Activated CD8-positive, alpha-beta T cell treated with anti-CD3 and anti-CD28 coated beads, Interleukin-2, amount 10 ng/mL, durations not matched to agents 7 days and 5 days (primary cell): Measurements from ENCODE around the gene MDM2. TPM values are rescaled to one million over a fixed set of nuclear protein-coding genes. Genes with fewer than 3 reads are reported as not detected.

Experiments
- ATAC-seq: fragments of 150-1000 bp; cut with Tn5 transposase; one replicate; pipeline ENCODE4 v1.10.0; 2021; ENCODE audit warnings: moderate library complexity
- CTCF ChIA-PET: fragments of 350-600 bp; sonication (Branson Sonifier 250); formaldehyde crosslinking; loops from one replicate; lab custom pipeline; 2021; ENCODE audit warnings: antibody characterized with exemption; lab: Charles Lee
- POLR2A ChIA-PET: fragments of 350-600 bp; sonication (Branson Sonifier 250); formaldehyde crosslinking; loops from one replicate; lab custom pipeline; 2021; ENCODE audit warnings: antibody characterized with exemption; lab: Charles Lee
- DNase-seq: peaks from one replicate; pipeline ENCODE4 v3.0.0-alpha.2; 2020
- H3K27ac Mint-ChIP-seq: one replicate; pipeline ENCODE4 v1.8.0; 2021; ENCODE audit warnings: mild to moderate bottlenecking, mixed read lengths
- H3K27me3 Mint-ChIP-seq: one replicate; pipeline ENCODE4 v1.8.0; 2021; ENCODE audit warnings: low read depth, mixed read lengths
- H3K36me3 Mint-ChIP-seq: one replicate; pipeline ENCODE4 v1.8.0; 2021; ENCODE audit warnings: low read depth, mixed read lengths
- H3K4me1 Mint-ChIP-seq: one replicate; pipeline ENCODE4 v1.8.0; 2021; ENCODE audit warnings: low read depth, mixed read lengths
- H3K4me3 Mint-ChIP-seq: one replicate; pipeline ENCODE4 v1.8.0; 2021; ENCODE audit warnings: mild to moderate bottlenecking, mixed read lengths
- H3K9me3 Mint-ChIP-seq: one replicate; pipeline ENCODE4 v1.8.0; 2022; ENCODE audit warnings: mixed read lengths; ENCODE audit not compliant: insufficient read depth
- total RNA-seq, 2 experiments: library from RNA; stranded (reverse); gene quantifications; one replicate each; pipeline ENCODE4 v1.2.3, GENCODE V29; 2021

MDM2 gene
- total RNA-seq, 2 experiments from 2014 or later = 213 to 234 TPM

DNA sequence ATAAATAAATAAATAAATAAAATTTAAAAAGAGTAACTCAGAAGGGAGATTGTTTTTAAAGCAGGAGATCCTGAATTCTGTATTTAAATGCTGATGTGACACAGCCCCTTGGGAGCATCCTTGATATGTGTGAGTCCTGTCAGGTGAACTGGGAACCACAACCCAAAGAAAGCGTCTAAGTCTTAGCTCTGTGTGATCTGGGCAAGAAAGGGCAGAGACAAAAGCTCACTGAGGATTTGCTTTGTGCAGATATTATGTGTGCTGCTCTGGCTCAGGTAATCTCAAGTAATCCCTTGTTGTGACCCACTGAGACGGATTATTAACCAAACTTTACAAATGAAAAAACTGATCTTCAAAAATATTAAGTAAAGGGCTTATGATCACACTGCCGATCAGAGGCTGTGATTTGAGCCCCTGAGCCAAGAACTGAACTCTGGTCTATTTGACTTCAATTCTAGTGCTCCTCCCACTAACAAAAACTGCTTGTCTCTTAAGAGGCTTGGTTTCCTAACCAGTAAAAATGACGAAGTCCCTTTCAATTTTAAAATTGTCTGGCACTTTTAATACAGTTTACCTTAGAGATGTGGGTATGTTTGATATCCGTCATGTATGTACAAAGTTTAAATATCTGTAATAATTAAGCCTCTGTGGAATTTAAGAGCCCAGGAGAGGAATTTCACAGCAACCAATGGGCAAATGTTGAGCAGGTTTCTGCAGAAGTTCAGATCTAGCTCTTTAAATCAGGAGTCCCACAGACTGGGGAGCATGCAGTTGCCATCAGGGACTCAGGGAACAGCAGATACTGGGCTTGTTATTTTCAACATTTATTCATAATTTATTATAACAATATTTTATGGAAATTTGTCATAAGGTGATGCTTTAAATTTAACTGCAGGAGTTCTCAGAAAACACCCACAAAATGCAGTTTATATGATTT is 78.9 kb downstream of the MDM2 start:
- no peaks in the 10 kb centered on the region for H3K36me3 Mint-ChIP-seq
- no peak overlapping the region for H3K4me3 Mint-ChIP-seq
- no peak overlapping the region for H3K27ac Mint-ChIP-seq
- peaks cover 4% of the 10 kb centered on the region for H3K27me3 Mint-ChIP-seq
- ChIA-PET POLR2A (no interaction called here), CTCF (interaction anchor here (1.2 kb wide), 1 partner anchor 183 kb away, joined by 5 read pairs; no protein-coding TSS in a partner anchor)
- ATAC-seq (no peak), DNase-seq (no peak)
- H3K4me1 Mint-ChIP-seq = peaks cover 16% of the 10 kb centered on the region
- H3K9me3 Mint-ChIP-seq = no peaks in the 10 kb centered on the region

- Mint-ChIP-seq H3K27me3 (peaks cover 4% of the 10 kb centered on the region), H3K4me3 (no peak overlapping the region), H3K36me3 (no peaks in the 10 kb centered on the region), H3K9me3 (no peaks in the 10 kb centered on the region), H3K4me1 (peaks cover 18% of the 10 kb centered on the region), H3K27ac (no peak overlapping the region)
- CTCF ChIA-PET = interaction anchor here (1.2 kb wide), 1 partner anchor 182 kb away, joined by 5 read pairs; no protein-coding TSS in a partner anchor
- DNase-seq (no peak), ATAC-seq (no peak)
- POLR2A ChIA-PET = no interaction called here
These were observed 79.7 kb downstream of the MDM2 start for GRCh38 chr12:68887641-68888040.

GRCh38 chr12:68888243-68888642 is 80.3 kb downstream of the MDM2 start:
- ChIA-PET CTCF (interaction anchor here (1.2 kb wide), 1 partner anchor 182 kb away, joined by 5 read pairs; no protein-coding TSS in a partner anchor), POLR2A (no interaction called here)
- H3K9me3 Mint-ChIP-seq = no peaks in the 10 kb centered on the region
- no peak overlapping the region for H3K27ac Mint-ChIP-seq
- H3K36me3 Mint-ChIP-seq = no peaks in the 10 kb centered on the region
- DNase-seq = no peak
- peaks cover 18% of the 10 kb centered on the region for H3K4me1 Mint-ChIP-seq
- no peak for ATAC-seq
- H3K27me3 Mint-ChIP-seq = peaks cover 4% of the 10 kb centered on the region
- H3K4me3 Mint-ChIP-seq = no peak overlapping the region

DNA sequence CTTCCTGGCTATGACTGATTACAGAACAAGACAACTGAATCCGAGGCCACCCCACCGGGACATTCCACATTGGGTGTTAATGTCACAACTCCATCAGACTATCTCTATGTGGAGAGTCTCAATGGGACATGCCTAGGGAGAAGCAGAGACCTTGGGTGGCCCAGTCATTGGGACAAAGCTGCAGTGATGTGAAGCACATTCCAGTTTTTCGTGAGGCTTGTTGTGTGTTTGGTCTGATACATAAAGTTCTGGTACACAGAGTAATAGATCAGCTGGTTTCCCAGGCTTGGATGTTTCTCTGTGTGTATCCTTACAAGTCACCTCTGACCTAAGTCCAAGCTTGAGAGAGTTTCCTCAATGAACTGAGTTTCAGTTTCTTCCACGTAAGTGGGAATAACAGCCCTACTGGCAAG is 82.7 kb downstream of the MDM2 start:
- H3K27ac Mint-ChIP-seq = no peak overlapping the region
- no peak overlapping the region for H3K4me3 Mint-ChIP-seq
- peaks cover 18% of the 10 kb centered on the region for H3K4me1 Mint-ChIP-seq
- CTCF ChIA-PET = interaction anchor here (1.6 kb wide), 1 partner anchor 179 kb away, joined by 7 read pairs; no protein-coding TSS in a partner anchor
- DNase-seq (no peak), ATAC-seq (no peak)
- H3K27me3 Mint-ChIP-seq = peaks cover 3% of the 10 kb centered on the region
- H3K9me3 Mint-ChIP-seq = no peaks in the 10 kb centered on the region
- POLR2A ChIA-PET = no interaction called here
- H3K36me3 Mint-ChIP-seq = no peaks in the 10 kb centered on the region

- ChIA-PET POLR2A (no interaction called here), CTCF (interaction anchor here (1.6 kb wide), 1 partner anchor 179 kb away, joined by 7 read pairs; no protein-coding TSS in a partner anchor)
- Mint-ChIP-seq H3K27me3 (peaks cover 7% of the 10 kb centered on the region), H3K27ac (no peak overlapping the region), H3K4me1 (peaks cover 18% of the 10 kb centered on the region), H3K9me3 (no peaks in the 10 kb centered on the region), H3K36me3 (no peaks in the 10 kb centered on the region), H3K4me3 (no peak overlapping the region)
- no peak for DNase-seq
- no peak for ATAC-seq
These were observed 83.2 kb downstream of the MDM2 start for GRCh38 chr12:68891141-68891540.

- H3K9me3 Mint-ChIP-seq = no peaks in the 10 kb centered on the region
- DNase-seq = no peak
- POLR2A ChIA-PET = no interaction called here
- H3K4me3 Mint-ChIP-seq = no peak overlapping the region
- H3K27ac Mint-ChIP-seq = no peak overlapping the region
- H3K36me3 Mint-ChIP-seq = no peaks in the 10 kb centered on the region
- CTCF ChIA-PET = no interaction called here
- H3K27me3 Mint-ChIP-seq = peaks cover 9% of the 10 kb centered on the region
- no peak for ATAC-seq
- H3K4me1 Mint-ChIP-seq = peaks cover 16% of the 10 kb centered on the region
These were observed 85.2 kb downstream of the MDM2 start for GRCh38 chr12:68893201-68893600.

DNA sequence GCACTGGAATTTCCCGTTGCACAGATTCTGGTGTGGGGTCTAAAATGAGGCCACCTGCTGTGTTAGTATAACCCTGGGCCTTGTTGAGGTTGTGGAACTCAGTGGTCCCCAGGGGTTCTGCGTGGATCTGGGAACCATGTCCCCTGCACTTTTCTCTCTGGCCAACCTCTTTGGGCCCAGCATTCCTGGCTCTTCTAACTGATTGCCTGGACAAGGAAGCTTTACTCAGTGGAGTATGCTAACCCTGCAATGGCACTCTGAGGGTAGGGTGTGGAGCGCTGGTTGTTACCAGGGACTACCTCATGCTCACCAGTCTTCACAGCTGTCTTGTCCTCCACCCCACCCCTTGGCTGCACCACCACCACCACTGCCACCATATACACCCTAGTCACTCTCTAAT is 85.8 kb downstream of the MDM2 start:
- DNase-seq = no peak
- no peaks in the 10 kb centered on the region for H3K9me3 Mint-ChIP-seq
- H3K4me1 Mint-ChIP-seq = peaks cover 11% of the 10 kb centered on the region
- H3K27me3 Mint-ChIP-seq = peaks cover 9% of the 10 kb centered on the region
- H3K36me3 Mint-ChIP-seq = no peaks in the 10 kb centered on the region
- ChIA-PET CTCF (no interaction called here), POLR2A (no interaction called here)
- no peak overlapping the region for H3K27ac Mint-ChIP-seq
- H3K4me3 Mint-ChIP-seq = no peak overlapping the region
- no peak for ATAC-seq

DNA sequence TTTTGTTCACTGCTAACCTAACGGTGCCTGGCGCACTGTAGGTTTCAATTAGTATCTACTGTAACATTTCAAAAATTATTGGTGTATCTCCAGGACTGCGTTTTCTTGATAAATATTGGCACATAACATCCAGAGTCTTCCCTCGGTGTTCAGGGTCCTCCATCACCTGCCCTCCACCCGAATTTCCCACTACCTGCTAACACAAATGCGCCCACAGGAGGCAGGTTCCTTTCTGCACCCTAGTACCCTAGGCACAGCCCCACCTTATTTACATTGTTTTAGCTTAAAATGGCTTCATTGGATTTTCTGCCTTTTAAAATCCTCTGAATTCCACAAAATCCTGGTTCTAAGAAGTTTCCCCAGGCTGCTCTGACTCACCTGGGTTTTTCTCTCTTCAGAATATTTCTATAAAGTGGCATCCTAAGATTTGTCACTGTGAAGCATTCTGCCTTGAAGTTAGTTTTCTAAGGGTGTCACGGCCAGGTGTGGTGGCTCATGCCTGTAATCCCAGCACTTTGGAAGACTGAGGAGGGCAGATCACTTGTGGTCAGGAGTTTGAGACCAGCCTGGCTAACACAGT is 86.4 kb downstream of the MDM2 start:
- peaks cover 10% of the 10 kb centered on the region for H3K27me3 Mint-ChIP-seq
- H3K36me3 Mint-ChIP-seq = no peaks in the 10 kb centered on the region
- H3K9me3 Mint-ChIP-seq = no peaks in the 10 kb centered on the region
- peaks cover 9% of the 10 kb centered on the region for H3K4me1 Mint-ChIP-seq
- DNase-seq = no peak
- no peak for ATAC-seq
- no peak overlapping the region for H3K4me3 Mint-ChIP-seq
- ChIA-PET POLR2A (interaction anchor here (0.9 kb wide), 1 partner anchor 608 kb away, joined by 4 read pairs; no protein-coding TSS in a partner anchor), CTCF (no interaction called here)
- no peak overlapping the region for H3K27ac Mint-ChIP-seq

DNA sequence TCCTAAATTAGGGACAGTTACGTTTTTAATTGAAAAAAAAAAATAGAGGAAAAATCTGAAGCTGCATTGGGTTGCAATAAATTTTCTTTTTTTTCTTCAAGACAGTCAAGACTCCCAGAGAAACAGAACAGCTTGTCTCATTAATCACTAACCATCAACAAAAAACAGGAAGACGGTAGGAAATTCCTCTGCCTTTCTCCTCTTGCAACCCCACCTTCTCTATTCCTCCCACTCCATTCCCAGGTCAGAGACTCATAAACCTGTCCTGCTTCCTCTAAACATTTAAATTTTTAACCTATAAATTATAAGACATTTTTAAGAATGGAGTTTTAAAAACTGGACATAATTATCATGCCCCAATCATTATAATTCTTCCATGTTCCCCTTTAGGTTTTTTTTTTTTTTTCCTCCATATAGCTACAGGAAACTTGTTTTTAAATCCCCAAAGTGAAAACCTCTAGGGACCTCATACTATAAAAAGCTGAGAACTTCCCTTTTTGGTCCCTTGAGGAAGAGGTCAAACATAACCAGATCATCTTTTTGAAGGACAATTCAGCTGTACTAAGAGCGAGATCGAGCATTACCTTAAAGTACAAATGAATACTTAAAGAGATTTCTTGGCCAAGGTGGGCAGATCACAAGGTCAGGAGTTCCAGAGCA is 89.0 kb downstream of the MDM2 start:
- POLR2A ChIA-PET = no interaction called here
- Mint-ChIP-seq H3K9me3 (no peaks in the 10 kb centered on the region), H3K36me3 (no peaks in the 10 kb centered on the region), H3K4me3 (no peak overlapping the region), H3K27me3 (peaks cover 21% of the 10 kb centered on the region), H3K27ac (no peak overlapping the region), H3K4me1 (peaks cover 1% of the 10 kb centered on the region)
- ATAC-seq (no peak), DNase-seq (no peak)
- CTCF ChIA-PET = no interaction called here

- Mint-ChIP-seq H3K27me3 (peaks cover 21% of the 10 kb centered on the region), H3K4me1 (no peaks in the 10 kb centered on the region), H3K36me3 (no peaks in the 10 kb centered on the region), H3K9me3 (no peaks in the 10 kb centered on the region), H3K4me3 (no peak overlapping the region), H3K27ac (no peak overlapping the region)
- CTCF ChIA-PET = no interaction called here
- ATAC-seq (no peak), DNase-seq (no peak)
- POLR2A ChIA-PET = no interaction called here
These were observed 91.3 kb downstream of the MDM2 start for GRCh38 chr12:68899251-68899771.

DNA sequence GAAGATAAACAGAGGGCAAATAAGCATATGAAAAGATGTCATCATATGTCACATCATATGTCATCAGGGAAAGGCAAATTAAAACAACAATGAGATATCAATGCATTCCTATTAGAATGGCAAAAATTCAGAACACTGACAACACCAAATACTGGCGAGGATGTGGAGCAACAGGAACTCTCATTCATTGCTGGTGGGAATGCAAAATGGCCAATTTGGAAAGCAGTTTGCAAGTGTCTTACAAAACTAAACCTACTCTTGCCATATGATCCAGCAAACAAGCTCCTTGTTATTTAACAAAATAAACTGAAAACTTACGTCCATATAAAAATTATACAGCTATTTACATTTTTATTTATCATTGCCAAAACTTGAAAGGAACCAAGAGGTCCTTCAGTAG is 92.3 kb downstream of the MDM2 start:
- ChIA-PET CTCF (no interaction called here), POLR2A (no interaction called here)
- H3K4me3 Mint-ChIP-seq = no peak overlapping the region
- no peaks in the 10 kb centered on the region for H3K36me3 Mint-ChIP-seq
- H3K9me3 Mint-ChIP-seq = no peaks in the 10 kb centered on the region
- no peak overlapping the region for H3K27ac Mint-ChIP-seq
- ATAC-seq = no peak
- no peak for DNase-seq
- no peaks in the 10 kb centered on the region for H3K4me1 Mint-ChIP-seq
- H3K27me3 Mint-ChIP-seq = peaks cover 21% of the 10 kb centered on the region
